ENCODE results near the gene HOXB6.

HOXB6 gene

GRCh38 chr17:48621410-48622392 lies 16.9 kb upstream of the HOXB6 start:
- DNase-seq = no peak

- DNase-seq = no peak
These were observed 15.8 kb upstream of the HOXB6 start for GRCh38 chr17:48620461-48621139.

GRCh38 chr17:48619826-48620449 lies 15.2 kb upstream of the HOXB6 start:
- DNase-seq = no peak

- DNase-seq = peak; percentile 90
These were observed 13.6 kb upstream of the HOXB6 start for GRCh38 chr17:48618256-48618896.

- no peak for DNase-seq
These were observed 12.9 kb upstream of the HOXB6 start for GRCh38 chr17:48617471-48618255.

GRCh38 chr17:48616717-48617470 lies 12.1 kb upstream of the HOXB6 start:
- no peak for DNase-seq

- DNase-seq = no peak
These were observed 11.4 kb upstream of the HOXB6 start for GRCh38 chr17:48615963-48616716.

GRCh38 chr17:48615047-48615962 lies 10.5 kb upstream of the HOXB6 start, which contains the start of gene HOXB8:
Gene HOXB8, minus strand, starts transcription at chr17:48615292. Its CDS starts 588 bp downstream, at chr17:48614704.
- no peak for DNase-seq

- DNase-seq = no peak
These were observed 9.3 kb upstream of the HOXB6 start for GRCh38 chr17:48613862-48614694.

GRCh38 chr17:48612854-48613691 lies 8.3 kb upstream of the HOXB6 start:
- peak; percentile 45 for DNase-seq

GRCh38 chr17:48612456-48612853 lies 7.7 kb upstream of the HOXB6 start:
- no peak for DNase-seq

- DNase-seq = peak; percentile 25
These were observed 7.1 kb upstream of the HOXB6 start for GRCh38 chr17:48611681-48612455.

- DNase-seq = peak; percentile 49
These were observed 6.4 kb upstream of the HOXB6 start for GRCh38 chr17:48611213-48611612.

- peak; percentile 50 for DNase-seq
These were observed 5.8 kb upstream of the HOXB6 start, which contains the start of gene HOXB7 for GRCh38 chr17:48610282-48611211. Gene HOXB7, minus strand, starts transcription at chr17:48611017. Its CDS starts 99 bp downstream, at chr17:48610918.

GRCh38 chr17:48609759-48610281 lies 5.0 kb upstream of the HOXB6 start:
- DNase-seq = no peak
